SK-N-SH treated with all-trans-retinoic acid at 6 μM for 48 hours (cell line): ENCODE data around the gene PTPRN2.

Experiments
- GLIS3 ChIP-seq: fragments of 250-450 bp; sonication (Bioruptor Pico); IDR thresholded peaks from 2 replicates; pipeline ENCODE4 v1.5.0; 2020; ENCODE audit warnings: mild to moderate bottlenecking, moderate library complexity
- ISL1 ChIP-seq: fragments of 250-450 bp; sonication (Bioruptor Pico); IDR thresholded peaks from 2 replicates; pipeline ENCODE4 v2.1.2; 2022; ENCODE audit warnings: mild to moderate bottlenecking, moderate library complexity
- RARB ChIP-seq: fragments of 250-450 bp; sonication (Bioruptor Pico); IDR thresholded peaks from 2 replicates; pipeline ENCODE4 v1.8.0; 2021; ENCODE audit warnings: mild to moderate bottlenecking, moderate library complexity
- ZFP30 ChIP-seq: fragments of 450-650 bp; formaldehyde crosslinking; IDR thresholded peaks from 2 replicates; pipeline ENCODE4 v1.5.0; 2022; ENCODE audit warnings: mild to moderate bottlenecking, moderate library complexity

DNA sequence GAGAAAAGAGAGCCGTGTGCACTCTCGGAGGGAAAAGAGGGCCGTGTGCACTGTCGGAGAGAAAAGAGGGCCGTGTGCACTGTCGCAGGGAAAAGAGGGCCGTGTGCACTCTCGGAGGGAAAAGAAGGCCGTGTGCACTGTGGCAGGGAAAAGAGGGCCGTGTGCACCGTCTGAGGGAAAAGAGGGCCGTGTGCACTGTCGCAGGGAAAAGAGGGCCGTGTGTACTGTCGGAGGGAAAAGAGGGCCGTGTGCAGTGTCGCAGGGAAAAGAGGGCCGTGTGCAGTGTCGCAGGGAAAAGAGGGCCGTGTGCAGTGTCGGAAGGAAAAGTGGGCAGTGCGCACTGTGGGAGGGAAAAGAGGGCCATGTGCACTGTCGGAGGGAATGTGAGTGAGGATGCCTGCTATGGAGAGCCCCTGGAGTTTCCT, 1062.1 kb downstream of the PTPRN2 start:
- TF ChIP-seq ISL1 (no peak), GLIS3 (CRISPR knock-in tag) (no peak), ZFP30 (CRISPR knock-in tag) (no peak), RARB (CRISPR knock-in tag) (no peak)
